HG02885 (cell line): Measurements from ENCODE around the gene AP4M1.

Experiments
- ATAC-seq: cut with Tn5 transposase; IDR thresholded peaks from one replicate; pipeline ENCODE4 v1.9.1; 2021; ENCODE audit warnings: mild to moderate bottlenecking; ENCODE audit not compliant: unreplicated experiment, poor library complexity

The AP4M1 gene

DNA sequence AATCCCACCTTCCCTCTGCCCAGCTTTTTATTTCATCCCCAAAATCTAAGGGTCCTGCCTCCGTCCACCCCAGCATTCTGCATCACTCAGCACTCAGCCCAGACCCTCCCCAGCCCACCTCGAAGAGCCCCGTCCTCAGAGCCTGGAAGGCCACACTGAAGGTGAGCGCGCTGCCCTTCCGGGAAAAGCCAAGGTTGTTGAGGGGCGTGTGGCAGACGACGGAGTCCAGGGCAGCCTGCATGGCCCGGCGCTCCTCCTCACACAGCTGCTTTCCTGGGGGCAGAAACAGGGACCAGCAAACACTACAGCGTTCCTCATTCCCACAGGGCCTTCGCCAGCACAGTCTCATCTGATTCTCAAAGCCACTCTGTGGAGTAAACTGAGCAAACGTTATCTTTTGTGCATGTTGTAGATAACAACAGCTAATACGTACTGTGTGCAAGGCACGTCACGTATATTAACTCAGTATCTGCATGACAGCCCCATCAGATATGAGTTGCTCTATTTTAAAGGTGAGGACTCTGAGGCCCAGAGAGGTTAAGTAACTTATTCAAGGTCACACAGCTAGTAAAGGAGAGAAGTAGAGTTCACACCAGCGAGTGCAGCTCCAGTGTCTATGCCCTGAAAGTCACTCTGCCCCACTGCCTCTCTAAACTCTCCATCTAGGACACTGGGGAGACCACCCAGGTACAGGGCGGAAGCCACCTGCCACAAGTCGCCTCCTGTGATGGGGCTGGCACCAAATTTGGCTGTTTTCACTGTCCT is 54.3 kb downstream of the AP4M1 start:
- ATAC-seq: no peak

DNA sequence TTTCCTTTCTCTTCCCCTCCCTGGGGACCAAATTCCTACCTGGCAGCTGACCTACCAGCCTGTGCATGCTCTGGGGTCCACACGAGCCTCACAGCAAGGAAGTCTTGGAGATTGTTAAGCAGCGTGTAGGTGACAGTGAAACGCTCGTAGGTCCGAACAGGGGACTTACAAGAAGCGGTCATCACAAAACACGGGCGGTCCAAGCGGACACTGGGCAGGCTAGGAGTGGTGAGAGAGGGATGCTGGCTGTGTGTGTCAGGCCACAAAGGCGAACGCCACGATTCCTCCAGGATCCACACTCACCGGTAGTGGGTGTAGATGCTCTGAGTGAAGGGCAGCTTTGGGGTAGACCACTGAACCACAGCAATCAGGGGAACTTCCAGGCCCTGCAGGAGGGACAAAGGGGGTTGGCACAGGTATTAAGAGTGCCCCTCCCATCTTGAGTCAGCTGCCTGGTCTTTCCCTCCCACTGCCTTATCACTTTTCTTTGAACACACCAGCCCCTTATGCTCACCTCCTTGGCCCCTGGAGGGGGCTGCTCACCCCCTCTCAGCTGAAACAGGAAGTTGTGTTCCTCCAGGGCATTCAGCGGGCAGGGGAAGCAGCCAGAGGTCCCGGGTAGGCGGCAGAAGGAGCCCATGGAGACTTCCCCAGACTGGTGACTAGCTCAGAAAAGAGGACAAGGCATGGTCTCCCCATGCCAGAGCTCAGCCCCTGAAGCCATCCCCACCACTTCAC is 55.1 kb downstream of the AP4M1 start:
- ATAC-seq: no peak

DNA sequence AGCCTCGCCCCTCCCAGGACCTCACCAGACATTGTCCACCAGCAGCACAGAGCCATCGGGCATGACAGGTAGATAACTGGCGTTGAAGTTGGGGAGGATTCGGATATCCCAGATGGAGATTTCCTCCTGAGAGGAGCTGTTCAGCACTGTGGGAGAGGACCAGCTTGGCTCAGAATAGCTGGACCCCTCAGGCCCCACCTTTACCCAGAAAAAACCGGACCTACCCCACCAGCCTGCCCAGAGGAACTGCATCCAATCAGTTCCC is 55.6 kb downstream of the AP4M1 start:
- ATAC-seq: no peak

DNA sequence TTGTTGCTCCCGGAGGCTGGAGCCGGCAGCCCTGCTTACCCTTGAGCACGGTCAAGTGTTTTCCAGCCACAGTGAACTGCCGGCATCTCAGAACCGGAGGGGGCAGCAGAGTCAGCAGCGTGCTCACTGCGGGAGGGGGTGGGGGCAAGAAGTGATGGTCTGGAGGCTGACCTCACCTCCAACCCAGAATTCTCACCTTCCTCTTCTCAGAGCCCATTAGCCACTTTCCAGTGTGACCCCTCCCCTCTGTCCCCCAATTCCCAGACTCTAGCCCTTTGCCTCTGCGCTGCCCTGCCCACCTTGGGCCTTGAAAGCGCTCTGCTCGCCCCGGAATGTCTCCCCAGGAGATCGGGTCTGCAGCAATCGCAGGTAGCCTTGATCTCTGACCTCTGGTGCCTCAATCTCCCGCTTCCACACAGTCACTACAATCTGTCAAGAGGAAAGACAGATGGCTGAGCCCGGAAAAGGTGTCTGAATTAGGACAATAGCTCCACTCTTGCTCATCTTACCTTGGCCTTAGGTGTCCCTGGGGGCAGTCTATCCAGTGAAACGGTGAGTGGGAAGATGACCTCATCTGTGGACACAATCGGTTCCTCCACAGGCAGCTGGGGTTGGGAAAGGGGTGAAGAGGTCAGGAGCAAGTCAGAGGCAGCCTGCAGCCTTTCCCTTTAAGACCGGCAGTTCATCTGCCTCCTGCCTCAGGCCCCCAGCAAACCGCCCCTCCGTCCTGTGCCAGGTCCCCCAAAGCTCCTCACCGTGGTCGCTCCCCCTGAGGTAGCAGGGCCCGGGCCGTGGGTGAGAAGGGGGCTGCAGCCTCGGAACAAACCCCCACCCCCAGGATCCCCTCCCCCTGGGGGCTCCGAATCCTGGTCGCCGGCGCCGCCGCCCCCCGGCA is 56.1 kb downstream of the AP4M1 start:
- no peak for ATAC-seq
